Spleen (tissue), 7 donors: Measurements from ENCODE around the gene PPIL4.

Experiments used
- CTCF ChIP-seq, 11 experiments: fragments of 200-600 bp in 7 of 11; fragments of 450-650 bp in 4 of 11; sonication (generic) in 4 of 11; IDR thresholded peaks in 8 of 11; conservative IDR thresholded peaks in 3 of 11; 1 replicate in 7 of 11; 2 replicates in 4 of 11; pipeline versions ENCODE4 v1.4.0 to v1.8.0; 2016 to 2021; ENCODE audit warnings: antibody characterized with exemption in 11 of 11, inconsistent platforms in 4 of 11, mild to moderate bottlenecking in 1 of 11
- POLR2A ChIP-seq, 3 donors: fragments of 450-650 bp; IDR thresholded peaks; one replicate each; pipeline ENCODE4 v1.5.1; 2017; ENCODE audit warnings: antibody characterized with exemption in 3 of 3, mild to moderate bottlenecking in 1 of 3
- donor health status: DM: no; HTN: no; CAD: no; lungs with moderate emphysema.
- donor health status: DM: no; HTN: no; CAD: no.
- donor health status: DM: no; HTN: no; CAD: no.

GRCh38 chr6:149500096-149500495, 45.7 kb downstream of the PPIL4 start:
- TF ChIP-seq CTCF (IDR thresholded peaks at IDR 0.05 in 8 of 11, conservative IDR thresholded peaks at IDR 0.05 in 3 of 11): no peak
- no peak for TF ChIP-seq POLR2A (IDR thresholded peaks at IDR 0.05)
